NCI-H1417 (cell line): Measurements from ENCODE around the gene PTPN7.
"Not testable (repeated sequence)": the region's sequence is repeated elsewhere in the genome, so short reads cannot be mapped to it uniquely, and the experiment has no call there.

Experiments
- DNase-seq, 3 experiments: peaks; one replicate each; lab custom pipeline; 2025; lab: John Stamatoyannopoulos, UW

PTPN7 gene

GRCh38 chr1:202130816-202131522 is 29.4 kb downstream of the PTPN7 start:
- DNase-seq, result no peak

DNA sequence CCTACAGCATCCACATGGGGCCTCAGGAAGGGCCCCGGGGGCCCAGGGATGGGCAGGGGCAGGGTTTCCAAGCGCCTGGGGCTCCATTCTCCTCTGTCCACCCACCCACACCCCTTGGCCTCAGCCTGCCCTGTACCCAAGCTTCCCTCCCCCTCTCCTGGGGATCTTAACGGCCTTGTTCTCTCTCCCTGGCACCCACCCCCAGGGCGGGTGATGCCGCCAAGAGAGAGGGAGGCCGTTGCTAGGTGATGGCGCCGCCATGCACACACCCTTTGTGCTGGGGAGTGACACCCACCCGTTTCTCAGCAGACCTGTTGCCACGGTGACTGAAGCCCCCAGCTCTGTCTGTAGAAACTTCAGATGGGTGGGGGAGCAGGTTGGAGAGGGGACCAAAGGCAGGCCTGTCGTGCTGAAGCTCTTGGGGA is 30.1 kb downstream of the PTPN7 start:
- DNase-seq, result peak in 2 of 3 experiments; percentile 54 to 69

GRCh38 chr1:202129453-202130296 is 30.7 kb downstream of the PTPN7 start:
- no peak for DNase-seq

DNA sequence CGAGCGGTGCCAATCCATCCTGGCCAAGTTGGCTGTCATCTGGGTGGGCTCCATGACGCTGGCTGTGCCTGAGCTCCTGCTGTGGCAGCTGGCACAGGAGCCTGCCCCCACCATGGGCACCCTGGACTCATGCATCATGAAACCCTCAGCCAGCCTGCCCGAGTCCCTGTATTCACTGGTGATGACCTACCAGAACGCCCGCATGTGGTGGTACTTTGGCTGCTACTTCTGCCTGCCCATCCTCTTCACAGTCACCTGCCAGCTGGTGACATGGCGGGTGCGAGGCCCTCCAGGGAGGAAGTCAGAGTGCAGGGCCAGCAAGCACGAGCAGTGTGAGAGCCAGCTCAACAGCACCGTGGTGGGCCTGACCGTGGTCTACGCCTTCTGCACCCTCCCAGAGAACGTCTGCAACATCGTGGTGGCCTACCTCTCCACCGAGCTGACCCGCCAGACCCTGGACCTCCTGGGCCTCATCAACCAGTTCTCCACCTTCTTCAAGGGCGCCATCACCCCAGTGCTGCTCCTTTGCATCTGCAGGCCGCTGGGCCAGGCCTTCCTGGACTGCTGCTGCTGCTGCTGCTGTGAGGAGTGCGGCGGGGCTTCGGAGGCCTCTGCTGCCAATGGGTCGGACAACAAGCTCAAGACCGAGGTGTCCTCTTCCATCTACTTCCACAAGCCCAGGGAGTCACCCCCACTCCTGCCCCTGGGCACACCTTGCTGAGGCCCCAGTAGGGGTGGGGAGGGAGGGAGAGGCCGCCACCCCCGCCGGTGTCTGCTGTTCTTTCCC is 32.4 kb downstream of the PTPN7 start:
- no peak for DNase-seq

DNA sequence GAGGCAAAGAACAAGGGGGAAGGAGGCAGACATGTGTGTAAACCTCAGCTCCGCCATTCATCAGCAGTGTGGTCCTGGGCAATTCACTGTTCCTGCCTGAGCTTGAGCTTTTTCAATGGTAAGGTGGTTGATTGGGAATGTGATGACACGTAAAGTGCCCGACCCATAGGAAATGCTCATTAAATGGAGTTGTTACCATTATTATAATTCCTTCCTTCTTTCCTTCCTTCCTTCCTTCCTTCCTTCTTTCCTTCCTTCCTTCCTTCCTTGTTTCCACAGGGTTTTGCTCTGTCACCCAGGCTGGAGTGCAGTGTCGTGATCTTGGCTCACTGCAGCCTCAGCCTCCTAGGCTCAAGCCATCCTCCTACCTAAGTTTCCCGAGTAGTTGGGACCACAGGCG is 33.3 kb downstream of the PTPN7 start:
- no peak for DNase-seq

DNA sequence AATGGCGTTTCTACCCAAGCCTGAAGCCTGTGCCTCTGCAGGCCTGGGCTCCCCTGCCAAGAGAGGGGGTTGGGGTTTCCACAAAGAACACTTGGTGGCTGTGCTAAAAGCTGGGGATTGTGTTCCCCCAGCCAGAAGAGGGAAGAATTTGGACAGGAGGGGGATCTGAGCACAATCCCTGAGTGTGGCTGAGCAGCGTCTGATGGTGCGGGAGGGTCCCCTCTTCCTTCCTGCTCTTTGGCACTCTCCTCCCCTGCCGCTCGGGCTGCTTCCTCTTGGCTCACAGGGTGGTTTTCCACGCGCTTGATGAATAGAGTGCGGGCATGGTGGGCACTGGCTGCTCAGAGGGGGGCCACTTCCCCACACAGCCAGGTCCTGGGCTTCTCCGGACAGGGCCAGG is 34.0 kb downstream of the PTPN7 start:
- DNase-seq, result no peak

- no peak for DNase-seq
Observed at GRCh38 chr1:202125611-202126010, 34.8 kb downstream of the PTPN7 start.

GRCh38 chr1:202124142-202124541 is 36.3 kb downstream of the PTPN7 start:
- DNase-seq, result no peak

DNA sequence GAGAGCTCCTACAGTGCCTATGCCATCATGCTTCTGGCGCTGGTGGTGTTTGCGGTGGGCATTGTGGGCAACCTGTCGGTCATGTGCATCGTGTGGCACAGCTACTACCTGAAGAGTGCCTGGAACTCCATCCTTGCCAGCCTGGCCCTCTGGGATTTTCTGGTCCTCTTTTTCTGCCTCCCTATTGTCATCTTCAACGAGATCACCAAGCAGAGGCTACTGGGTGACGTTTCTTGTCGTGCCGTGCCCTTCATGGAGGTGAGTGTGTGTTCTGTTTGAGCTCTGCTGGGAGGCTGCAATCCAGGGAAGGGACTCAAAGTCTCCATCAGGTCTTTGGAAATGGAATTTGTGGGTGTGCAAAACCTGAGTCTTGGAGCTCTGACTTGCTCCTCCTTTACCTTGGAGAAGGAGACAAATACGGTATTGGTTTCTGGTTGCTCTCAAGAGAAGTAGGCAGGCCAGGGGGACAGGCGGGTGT is 37.0 kb downstream of the PTPN7 start:
- no peak for DNase-seq

DNA sequence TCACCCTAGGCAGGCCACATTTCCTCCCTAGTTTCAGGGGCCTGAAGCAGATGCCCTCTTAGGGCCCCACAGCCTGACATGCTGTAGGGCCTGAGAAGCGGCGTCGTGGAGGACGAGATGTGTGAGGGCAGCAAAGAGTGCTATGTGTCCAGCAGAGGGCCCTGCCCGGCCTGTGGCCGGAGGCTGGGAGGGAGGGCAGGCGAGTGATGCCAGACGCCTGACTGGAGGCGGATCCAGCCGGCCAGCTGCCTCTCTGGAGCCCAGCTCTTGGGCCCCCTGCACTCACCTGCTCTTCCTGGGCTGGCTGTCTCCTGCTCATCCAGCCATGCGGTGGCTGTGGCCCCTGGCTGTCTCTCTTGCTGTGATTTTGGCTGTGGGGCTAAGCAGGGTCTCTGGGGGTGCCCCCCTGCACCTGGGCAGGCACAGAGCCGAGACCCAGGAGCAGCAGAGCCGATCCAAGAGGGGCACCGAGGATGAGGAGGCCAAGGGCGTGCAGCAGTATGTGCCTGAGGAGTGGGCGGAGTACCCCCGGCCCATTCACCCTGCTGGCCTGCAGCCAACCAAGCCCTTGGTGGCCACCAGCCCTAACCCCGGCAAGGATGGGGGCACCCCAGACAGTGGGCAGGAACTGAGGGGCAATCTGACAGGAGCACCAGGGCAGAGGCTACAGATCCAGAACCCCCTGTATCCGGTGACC is 37.6 kb downstream of the PTPN7 start, which contains the start of gene GPR37L1:
Gene GPR37L1, plus strand, starts transcription at position 279 of the 697 bp plus-strand sequence. Its CDS starts 47 bp downstream, at position 326.
- DNase-seq, result peak in 2 of 3 experiments; percentile 16 to 48

DNA sequence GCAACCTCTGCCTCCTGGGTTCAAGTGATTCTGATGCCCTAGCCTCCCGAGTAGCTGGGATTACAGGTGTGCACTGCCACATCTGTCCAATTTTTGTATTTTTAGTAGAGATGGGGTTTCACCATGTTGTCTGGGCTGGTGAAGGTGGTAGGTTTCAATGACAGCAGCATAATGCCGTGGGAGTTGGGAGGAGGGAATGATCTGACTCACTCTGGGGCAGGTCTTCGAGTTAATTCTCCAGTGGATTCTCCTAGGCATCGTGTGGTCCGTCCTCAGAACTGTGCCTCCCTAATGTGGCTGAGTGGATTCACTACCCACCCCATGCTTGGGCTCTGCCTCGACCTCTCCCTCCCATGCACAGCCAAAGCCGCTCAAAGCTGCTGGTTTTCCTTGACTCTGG is 39.4 kb downstream of the PTPN7 start:
- DNase-seq, result no peak

- DNase-seq, result no peak
Observed at GRCh38 chr1:202117898-202118371, 42.5 kb downstream of the PTPN7 start.

GRCh38 chr1:202116287-202116686 is 44.1 kb downstream of the PTPN7 start:
- DNase-seq, result no peak

DNA sequence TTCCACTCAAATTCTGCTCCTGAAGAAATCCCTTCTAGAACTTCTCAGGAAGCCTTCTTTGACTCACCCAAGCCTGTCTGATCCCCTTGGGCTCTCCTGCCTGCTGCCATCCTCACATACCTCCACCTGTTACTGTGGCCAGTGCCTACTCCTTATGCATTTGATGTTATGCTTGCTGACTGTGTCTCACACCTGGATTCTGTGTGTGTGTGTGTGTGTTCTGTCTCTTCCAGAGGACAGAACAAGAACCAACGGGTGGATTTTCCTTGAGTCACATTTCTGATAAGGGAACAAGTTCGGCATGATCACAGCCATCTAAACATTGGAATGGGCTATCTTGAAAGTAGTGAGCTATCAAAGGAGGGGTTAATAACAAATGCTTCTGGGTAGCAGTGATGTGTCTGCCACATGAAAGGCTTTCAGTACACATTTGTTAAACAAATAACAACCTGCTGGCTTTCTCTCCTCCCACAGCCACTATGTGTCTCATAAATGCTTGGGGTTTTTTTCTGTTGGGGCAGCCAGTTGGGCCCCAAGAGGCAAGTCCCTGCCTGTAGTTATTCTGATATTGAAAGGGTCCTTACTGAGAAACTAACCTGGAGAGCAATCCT is 46.6 kb downstream of the PTPN7 start:
- peak in 2 of 3 experiments; percentile 60 to 63 for DNase-seq

DNA sequence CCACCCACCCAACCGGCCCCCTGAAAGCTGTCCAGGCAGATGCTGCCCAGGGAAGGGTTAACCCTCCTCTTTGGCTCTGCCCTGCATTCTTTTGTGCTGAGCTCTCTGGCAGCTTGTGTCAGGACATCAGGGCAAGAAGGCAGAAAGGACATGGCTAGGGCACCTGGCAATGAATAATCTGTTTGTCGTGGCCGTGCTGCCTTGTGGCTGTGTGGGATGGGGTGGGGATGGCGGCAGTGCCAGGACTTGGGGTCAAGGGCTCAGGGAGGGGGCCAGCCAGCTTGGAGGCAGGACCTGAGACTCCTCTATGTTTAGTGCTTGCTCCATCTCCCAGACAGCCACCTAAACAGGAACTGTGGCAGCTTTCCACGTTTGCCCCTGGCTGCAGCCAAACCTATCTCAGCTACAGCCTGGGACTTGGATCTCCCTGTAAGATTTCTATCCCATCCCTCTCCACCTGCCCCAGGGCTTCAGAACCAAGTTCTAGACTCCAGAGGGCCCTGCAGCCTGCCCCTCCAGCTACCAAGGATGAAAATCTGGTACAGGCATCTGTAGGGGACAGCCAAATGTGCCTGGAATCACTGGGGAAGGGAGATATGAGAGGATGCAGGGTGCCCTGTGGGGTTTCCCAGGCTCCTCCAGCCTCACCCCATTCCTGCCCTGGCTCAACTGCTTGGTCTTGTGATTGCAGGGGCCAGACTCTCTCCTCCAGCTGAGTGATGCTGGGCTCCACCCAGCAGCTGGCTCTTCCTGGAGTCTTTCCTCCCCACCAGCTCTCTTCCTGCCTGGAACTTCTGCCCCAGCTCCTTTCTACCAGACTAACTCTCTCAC is 47.3 kb downstream of the PTPN7 start:
- peak in 1 of 3 experiments; percentile 45 for DNase-seq

DNA sequence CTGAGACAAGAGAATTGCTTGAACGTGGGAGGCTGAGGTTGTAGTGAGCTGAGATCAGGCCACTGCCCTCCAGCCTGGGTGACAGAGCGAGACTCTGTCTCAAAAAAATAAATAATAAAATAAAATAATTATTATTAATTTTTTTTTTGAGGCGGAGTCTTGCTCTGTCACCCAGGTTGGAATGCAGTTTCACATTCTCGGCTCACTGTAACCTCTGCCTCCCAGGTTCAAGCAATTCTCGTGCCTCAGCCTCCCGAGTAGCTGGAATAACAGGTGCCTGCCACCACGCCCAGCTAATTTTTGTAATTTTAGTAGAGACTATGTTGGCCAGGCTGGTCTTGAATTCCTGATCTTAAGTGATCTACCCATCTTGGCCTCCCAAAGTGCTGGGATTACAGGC is 48.8 kb downstream of the PTPN7 start:
- not testable (repeated sequence) for DNase-seq

DNA sequence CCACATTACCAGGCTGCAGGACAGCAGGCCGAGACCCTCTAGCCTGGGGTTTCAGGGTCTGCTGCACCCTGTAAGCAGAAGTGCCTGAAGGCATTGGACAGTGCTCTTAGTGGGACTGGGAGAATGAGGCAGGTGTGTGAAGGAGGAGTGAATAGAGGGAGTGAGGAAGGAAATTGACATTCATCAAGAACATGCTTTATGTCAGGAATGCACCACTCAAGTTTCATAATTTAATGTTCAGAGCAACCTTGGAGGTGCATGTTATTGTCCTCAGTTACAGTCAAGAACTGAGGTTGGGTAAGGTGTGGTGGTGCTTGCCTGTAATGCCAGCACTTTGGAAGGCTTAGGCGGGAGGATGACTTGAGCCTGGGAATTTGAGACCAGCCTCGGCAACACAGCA is 49.4 kb downstream of the PTPN7 start:
- DNase-seq, result no peak

DNA sequence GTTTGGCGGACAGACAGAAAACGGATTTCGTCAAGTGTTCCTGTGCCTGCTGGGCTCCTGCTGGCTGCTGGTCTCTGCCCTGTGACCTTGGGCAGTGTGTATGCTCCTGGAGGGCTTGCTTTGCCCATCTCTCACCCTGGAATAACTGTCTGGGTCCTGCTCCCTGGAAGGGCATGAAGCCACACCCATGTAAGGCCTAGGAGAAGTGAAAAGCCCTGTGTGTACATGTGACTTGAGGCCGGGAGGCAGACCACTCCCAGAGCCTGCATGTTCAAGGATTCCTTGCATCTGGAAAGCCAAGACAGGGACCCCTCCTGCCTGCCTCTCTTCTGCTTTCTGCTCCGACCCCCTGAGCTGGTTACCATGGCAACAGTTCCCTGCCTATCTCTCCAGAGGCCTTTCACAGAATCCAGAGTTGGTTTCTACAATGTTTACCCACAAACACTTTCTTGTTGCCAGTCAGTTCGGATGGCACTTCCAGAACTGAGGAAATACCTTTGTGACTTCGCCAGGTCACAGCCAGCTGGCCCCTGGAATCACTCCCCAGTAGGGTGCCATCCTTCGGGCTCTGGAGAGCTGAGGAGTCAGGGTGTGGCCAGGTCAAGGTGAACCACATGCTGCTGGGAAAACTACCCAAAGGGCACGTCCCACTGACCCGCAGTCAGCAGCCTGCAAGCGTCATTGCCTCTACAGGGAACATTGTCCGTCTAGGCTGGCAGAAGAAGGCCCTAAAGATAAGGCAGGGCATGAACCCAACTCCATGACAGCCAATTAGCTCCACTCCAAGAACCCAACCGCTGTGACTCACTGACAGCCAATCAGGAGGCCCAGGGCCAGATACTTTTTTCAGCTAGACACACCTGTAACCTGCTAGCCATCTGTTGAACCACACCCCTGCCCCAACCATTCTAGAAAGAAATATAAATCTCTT is 52.3 kb downstream of the PTPN7 start:
- DNase-seq, result peak; percentile 72 to 81 (median 77)

DNA sequence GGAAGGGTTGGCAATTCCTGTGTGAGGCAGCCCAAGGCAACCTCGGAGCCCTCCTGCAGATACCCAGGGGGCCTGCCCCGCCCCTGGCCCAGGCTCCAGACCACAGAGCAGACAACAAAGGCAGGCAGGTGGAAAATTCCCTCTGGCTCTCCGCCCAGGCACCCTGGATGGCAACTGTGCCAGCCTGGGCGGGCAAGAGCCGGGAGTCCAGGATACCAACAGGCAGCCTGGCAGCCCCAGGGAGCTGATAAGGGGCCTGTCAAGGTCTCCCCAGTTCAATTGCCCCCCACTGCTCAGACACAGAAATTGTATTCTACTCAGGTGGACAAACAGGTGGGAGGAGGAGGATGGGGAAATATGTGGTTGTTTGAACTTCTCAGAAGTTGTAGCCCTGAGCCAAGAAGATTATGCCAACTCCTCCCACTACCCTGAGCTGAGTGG is 53.1 kb downstream of the PTPN7 start:
- DNase-seq, result peak; percentile 61 to 94 (median 88)
